ENCODE measurements around the gene POLR1D.

The POLR1D gene

GRCh38 chr13:27662738-27663470 lies 41.2 kb downstream of the POLR1D start:
- DNase-seq (ENCODE audit: low spot score): no peak
- no peak for TF ChIP-seq CTCF (IDR thresholded peaks at IDR 0.05; ENCODE audit: extremely low read depth, missing control alignments)

- TF ChIP-seq CTCF (IDR thresholded peaks at IDR 0.05; ENCODE audit: extremely low read depth, missing control alignments): no peak
- DNase-seq (ENCODE audit: low spot score): no peak
Measured at GRCh38 chr13:27663947-27664346, 42.3 kb downstream of the POLR1D start.

- no peak for DNase-seq (ENCODE audit: low spot score)
- no peak for TF ChIP-seq CTCF (IDR thresholded peaks at IDR 0.05; ENCODE audit: extremely low read depth, missing control alignments)
Measured at GRCh38 chr13:27665333-27665732, 43.6 kb downstream of the POLR1D start.

- TF ChIP-seq CTCF (IDR thresholded peaks at IDR 0.05; ENCODE audit: extremely low read depth, missing control alignments): no peak
- DNase-seq (ENCODE audit: low spot score): no peak
Measured at GRCh38 chr13:27665761-27666160, 44.1 kb downstream of the POLR1D start.

GRCh38 chr13:27666951-27667350 lies 45.3 kb downstream of the POLR1D start:
- TF ChIP-seq CTCF (IDR thresholded peaks at IDR 0.05; ENCODE audit: extremely low read depth, missing control alignments): no peak
- DNase-seq (ENCODE audit: low spot score): no peak

- DNase-seq (ENCODE audit: low spot score): no peak
- TF ChIP-seq CTCF (IDR thresholded peaks at IDR 0.05; ENCODE audit: extremely low read depth, missing control alignments): no peak
Measured at GRCh38 chr13:27667946-27668345, 46.3 kb downstream of the POLR1D start.

- no peak for DNase-seq (ENCODE audit: low spot score)
- no peak for TF ChIP-seq CTCF (IDR thresholded peaks at IDR 0.05; ENCODE audit: extremely low read depth, missing control alignments)
Measured at GRCh38 chr13:27670861-27671260, 49.2 kb downstream of the POLR1D start.
